IPS DF 4.7 (cell line): Measurements from ENCODE around the gene PDZRN3.

Source experiments
- DNase-seq: peaks from one replicate; pipeline ENCODE4 v3.0.0-alpha.2; 2013; ENCODE audit warnings: low spot score; ENCODE audit errors: extremely low read depth

Gene PDZRN3

GRCh38 chr3:73350996-73351395, 273.7 kb downstream of the PDZRN3 start:
- no peak for DNase-seq

DNA sequence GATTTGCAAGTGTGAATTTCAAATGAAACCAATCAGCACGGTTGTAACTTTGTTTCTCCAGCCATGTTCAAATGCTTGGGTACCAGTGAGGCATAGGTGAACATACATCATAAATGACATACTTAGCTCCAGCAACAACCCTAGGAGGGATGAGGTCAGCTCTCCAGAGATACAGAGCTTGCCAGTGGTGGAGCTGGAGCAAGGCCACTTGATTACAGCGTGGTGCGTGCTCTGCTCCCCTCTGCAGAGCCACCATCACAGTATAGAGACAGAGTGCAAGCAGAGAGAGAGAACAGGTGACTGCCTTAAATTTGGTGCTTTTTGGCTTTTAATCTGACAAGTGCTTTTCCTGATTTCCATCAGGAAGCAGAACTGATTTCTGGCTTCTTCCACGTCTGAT, 275.1 kb downstream of the PDZRN3 start:
- DNase-seq, result no peak

- no peak for DNase-seq
These were observed 282.7 kb downstream of the PDZRN3 start for GRCh38 chr3:73342077-73342476.

- DNase-seq, result no peak
These were observed 283.3 kb downstream of the PDZRN3 start for GRCh38 chr3:73341272-73341935.

GRCh38 chr3:73332558-73332957, 292.2 kb downstream of the PDZRN3 start:
- DNase-seq, result no peak
